NCI-H146 treated with DMSO at 0.1 percent for 48 hours (cell line): ENCODE measurements around the gene NPEPL1.

Experiments used
- DNase-seq: peaks from one replicate; lab custom pipeline; 2025; ENCODE audit not compliant: unreplicated experiment; lab: John Stamatoyannopoulos, UW

NPEPL1 gene

DNA sequence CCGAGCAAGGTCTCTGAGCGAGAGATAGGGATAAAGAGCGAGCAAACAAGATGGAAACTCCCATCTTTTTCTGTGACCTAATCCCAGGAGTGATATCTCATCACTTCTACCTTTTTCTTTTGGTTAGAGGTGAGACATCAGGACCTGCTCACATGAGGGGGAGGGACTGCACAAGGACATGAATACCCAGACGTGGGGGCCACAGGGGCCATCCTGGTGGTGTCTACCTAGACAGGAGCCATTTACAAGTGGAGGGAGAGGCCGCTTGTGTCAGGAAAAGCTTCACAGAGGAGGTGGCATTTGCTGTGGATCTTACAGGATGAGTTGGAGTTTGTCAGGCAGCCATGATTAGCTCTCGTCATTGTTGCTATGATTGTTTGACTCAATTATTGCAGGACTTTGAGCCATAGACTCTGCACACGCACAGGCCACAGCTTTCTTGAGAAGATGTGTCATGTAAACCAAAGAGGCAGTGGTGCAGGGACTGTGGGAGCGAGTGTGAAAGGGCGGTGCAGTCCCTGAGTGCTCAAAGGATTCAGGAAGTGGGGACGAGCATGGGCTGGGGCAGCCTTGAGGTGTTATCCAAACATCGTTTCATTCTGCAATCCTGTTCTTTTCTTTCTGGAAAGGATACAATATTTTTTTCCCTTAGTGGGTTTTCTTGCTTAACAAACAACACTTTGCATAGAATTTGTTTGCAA is 7.7 kb downstream of the NPEPL1 start:
- no peak for DNase-seq

DNA sequence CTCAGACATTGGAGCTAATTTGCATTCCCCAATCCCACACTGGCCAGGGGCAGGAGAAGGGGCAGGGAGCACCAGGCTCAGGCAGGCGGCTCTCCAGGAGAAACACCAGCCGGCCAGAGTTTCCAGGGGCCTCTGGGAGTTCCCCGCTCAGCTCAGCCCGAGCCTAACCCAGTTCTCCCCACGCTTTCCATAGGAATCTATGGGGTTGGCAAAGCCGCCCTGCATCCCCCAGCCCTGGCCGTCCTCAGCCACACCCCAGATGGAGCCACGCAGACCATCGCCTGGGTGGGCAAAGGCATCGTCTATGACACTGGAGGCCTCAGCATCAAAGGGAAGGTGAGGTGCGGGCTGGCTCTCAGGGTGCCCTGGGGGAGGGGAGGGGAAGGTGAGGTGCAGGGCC is 8.2 kb downstream of the NPEPL1 start:
- no peak for DNase-seq

DNA sequence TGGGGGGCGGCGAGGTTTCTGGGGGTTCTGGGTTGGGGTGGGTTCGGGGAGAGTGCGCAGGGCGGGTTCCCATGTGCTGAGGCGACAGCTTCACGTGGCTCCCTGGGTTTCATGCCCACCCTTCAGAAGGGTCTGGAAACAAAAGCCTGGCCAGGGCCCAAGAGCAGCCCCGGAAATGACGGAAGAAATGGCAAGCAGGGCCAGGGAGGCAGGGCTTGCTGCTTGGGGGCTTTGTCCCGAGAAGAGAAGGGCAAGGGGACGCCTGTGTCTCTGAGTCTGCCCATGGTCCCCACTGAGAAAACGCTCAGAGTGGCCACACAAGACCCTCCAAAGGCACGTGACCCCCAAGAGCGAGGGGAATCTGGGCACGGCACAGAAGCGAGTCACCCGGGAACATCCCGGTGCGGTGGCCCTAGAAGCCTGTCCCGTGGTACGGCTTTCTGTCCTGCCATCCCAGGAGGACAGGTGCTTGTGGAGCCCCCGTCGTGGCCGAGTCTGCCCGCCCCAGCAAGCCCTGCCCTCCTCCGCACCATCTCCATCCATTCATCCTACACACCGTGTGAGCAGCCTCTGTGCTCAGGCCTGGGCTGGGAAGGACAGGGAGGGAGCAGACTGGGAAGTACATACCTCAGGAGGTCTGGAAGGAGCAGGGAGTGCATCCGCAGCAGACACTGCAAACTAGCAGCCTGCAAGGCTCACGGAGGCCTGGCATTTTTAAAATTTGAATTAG is 9.0 kb downstream of the NPEPL1 start:
- no peak for DNase-seq

DNA sequence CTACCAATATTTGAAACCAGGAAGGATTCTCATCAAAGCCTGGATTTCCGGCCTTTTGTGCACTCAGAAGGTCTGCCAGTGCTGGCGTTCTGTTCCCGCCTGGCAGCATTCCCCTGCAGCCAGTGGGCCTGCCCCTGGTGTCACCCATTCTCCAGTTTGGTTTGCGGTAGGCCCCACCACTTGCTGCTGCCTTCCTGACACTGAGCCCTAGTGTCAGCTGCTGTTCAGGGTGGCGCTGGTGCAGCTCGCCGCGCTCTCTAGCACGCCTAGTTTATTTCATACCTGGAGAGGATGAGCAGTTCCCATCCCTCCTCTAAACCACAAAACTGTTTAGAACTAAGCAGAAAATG is 9.5 kb downstream of the NPEPL1 start:
- no peak for DNase-seq

DNA sequence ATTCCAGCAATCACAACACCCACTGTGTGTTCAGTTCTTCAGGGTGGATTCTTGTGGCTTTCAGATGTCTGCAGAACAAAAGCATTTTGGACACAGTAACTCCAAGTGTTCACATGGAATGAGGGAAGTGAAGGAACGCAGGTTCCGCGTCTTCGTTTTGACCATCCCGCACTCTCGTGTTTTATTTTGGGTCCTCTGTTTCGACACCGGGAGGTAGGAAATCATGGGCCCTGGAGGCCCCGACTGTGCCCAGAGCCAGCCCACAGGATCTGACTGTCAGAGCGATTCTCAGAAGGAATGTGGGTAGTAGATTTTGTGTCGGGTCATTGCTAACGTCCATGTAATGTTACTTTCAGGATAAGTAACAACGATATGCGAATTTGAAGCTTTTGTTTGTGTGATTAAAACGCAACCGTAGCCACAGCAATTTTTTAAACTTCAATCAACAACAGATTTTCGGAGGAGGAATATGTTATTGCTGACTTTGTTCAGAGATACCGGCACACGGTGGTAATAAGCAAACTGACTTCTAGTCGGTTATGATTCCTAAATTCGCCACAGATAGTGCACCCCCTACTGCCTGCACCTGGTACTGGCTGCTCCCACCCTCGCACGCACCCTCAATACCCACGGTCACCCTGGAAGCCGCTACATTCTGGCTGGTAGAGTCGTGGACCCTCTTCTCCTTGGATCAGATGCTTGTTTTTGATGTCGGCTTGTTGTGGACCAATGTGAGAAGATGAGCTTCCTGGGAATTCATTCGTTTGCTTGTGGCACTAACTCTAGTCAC is 10.5 kb downstream of the NPEPL1 start:
- DNase-seq, result no peak

DNA sequence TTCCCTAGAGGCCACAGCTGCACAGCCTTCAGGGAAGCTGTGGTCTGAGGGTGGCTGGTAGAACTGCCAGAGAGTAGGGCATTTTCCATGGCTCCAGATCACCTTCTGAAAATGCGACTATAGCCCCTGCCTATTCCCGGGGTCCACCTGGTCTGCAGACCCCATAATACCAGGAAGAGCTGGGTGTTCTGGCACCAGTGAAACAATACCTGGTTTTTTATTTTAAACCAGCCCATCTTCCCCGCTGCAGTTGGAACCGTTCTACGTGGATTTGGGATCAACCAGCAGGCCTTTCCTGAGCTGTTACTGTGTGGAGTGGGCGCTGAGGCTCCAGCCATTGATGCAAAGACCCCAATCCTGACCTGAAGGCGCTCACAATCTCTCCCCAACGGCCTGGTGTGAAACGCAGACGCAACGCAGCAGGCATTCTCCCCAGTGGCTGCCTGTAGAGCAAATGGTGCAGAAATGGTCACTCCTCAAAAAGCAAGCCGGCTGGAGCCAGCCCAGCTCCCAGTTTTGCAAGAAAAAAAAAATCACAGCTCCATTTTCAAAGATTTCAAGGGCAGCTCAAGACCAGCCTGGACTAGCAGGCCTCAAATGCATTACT is 11.3 kb downstream of the NPEPL1 start:
- no peak for DNase-seq

DNA sequence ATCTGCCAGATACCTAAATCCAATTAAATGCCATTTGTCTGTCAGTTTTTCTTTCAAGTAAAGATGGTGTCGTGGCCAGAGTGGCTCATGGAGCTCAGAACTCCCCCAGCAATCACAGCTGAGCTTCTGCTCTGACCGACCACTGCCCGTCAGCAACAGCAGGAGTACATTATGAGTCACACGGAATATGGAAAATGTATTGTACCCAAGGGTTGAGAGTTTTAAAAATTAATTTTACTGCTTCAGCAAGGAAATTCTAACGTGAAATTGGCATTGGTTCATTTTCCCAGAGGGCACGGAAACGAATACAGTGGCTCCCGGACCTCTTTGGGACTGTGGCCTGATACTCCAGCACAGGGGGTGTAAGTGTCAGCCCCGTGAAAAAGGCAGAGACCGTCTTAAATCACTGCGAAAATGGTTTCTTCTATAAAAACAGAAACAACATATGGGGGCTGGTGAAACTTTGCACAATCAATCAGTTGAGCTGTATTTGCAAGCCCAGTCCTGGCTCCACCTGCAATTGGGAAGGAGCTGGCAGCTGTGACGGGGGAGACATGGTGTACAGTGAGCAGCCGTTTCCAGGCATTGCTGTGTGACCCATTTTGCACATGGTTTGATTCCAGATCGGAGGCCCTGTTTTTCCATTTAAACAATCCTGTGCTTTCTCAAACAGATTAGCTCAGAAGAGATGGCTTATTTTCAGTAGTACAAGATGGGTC is 12.8 kb downstream of the NPEPL1 start:
- no peak for DNase-seq

DNA sequence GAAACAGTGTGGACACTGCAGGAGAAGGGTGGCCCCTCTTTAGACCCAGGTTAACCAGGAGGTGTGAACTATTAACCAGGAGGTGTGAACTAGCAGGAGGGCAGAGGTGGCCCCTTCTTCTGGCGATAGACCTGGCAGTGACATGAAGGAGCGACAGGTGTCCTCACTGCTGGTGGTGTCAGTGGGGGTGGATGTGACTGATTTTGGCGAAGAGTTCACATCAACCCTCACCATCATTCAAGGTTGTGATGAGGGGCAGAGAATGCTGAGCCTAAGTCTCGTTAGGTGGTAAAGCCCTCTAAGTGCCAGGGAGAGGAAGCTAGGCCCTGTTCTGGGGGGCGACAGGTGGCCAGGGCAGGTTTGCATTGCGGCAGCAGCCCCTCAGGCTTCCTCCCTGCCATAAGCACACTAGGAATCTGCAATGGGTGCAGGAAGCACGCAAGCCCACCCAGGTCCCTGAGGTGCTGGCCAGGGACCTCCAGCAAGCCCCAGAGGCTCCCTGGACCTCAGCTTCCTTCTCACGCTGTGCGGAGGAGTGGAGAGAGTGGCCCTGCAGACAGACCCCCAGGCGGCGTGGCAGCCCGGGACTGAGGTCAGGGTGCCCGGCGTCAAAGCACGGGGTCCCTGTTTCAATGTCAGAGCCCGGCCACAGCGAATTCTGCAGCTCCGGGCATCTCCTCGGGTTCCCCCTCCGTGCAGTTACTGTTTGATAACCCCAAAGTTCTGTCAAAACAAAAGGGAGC is 13.7 kb downstream of the NPEPL1 start:
- DNase-seq, result no peak

DNA sequence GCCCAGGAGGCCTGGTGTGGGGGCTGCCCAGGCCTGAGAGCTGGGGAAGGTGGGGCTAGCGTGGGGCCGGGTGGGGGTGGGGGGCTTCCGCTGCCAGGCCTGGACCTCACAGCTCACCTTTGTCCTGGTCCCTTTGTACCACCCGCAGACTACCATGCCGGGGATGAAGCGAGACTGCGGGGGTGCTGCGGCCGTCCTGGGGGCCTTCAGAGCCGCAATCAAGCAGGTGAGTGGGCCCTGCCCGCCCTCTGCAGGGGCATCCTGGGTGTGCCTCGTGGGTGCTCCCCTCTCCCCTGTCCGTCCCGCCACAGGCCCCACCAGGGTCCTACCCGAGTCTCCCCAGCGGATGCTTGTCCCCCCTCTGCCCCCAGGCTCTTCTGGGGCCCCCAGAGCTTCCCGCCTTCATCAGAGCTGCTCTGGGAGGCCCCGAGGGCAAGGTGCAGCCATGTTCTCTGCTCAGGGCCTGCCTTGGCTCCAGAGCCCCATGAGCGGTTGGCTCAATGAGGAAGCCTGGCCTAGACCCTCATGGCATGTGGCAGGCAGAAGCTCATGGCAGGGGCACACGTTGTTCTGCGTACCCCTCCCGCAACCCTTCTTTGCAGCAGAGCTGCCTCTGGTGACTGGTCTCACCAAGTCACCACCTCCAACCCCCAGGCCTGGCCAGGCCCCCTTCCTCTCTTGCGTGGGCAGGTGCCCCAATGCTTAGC is 14.5 kb downstream of the NPEPL1 start:
- no peak for DNase-seq

DNA sequence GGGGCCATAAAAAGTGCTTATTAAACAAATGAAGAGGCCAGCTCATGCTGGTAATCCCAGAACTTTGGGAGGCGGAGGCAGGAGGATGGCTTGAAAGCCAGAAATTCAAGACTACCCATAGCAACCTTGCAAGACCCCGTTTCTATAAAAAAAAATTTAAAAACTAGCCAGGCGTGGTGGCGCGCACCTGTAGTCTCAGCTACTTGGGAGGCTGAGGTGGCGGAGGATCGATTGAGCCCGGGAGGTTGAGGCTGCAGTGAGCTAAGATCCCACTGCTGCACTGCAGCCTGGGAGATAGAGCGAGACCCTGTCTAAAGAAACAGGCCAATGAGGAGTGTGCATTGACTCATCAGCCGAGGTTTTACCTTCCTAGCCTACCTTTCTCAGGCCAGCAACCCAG is 15.2 kb downstream of the NPEPL1 start:
- DNase-seq, result no peak

DNA sequence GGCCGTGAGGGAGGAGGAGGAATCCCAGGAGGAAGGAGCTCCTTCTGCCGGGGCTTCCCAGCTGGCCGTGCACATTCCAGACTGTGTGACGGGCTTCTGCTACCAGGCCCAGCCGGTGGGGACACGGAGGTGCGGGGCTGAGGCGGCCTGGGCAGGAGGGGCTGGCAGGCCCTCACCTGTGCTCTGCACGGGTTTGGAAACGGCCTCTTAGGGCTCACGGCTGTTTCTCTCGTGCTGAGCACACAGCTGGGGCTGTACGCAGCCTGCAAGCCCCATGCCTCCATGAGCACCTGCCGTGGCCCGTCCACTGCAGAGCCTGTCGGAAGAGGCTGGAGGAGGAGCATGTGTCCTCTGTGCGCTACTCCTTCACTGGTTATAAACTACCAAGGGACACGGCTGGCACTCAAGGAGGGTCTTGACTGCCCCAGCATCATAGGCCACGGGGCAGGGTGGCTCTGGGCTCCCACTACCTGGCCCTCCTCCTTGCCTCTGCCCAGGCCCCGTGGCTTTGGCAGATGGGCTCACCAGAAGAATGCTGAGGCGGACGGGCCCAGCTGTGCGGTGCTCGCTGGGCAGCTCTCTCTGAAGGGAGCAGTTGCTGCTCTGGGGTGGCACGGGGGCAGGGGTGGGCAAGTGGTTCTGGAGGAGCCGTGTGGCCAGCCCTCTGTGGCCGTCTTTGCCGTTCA is 15.8 kb downstream of the NPEPL1 start:
- DNase-seq, result no peak

DNA sequence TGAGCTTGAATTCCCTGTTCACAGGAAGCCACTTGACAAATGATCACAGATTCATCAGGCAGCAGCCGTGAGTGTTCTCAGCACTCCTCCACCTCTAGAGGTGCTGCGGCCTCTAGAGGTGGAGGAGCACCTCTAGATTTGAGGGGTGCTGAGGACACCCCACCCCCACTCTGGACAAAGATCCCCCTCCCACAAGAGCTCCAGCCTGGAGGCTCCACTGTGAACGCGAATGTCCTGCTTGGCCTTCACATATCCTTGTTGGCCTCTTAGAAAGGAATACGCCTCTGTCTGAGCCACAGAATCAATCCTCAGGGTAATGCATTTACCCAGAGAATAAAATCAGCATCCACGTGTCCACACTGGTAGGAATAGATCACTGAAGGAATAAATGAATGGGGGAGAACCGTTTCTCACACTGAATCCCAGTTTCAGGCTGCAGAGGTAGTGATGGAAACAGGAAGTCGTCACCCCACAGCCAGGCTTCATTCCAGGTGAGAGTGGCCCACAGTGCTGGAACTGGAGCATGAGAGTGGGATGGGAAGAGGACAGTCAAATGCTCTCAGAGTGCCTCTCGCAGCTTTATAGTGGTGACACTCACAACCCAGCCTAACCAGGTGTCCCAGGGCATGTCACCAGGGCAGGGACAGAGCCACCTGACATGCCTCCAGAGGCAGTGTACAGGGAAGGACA is 16.6 kb downstream of the NPEPL1 start:
- no peak for DNase-seq

DNA sequence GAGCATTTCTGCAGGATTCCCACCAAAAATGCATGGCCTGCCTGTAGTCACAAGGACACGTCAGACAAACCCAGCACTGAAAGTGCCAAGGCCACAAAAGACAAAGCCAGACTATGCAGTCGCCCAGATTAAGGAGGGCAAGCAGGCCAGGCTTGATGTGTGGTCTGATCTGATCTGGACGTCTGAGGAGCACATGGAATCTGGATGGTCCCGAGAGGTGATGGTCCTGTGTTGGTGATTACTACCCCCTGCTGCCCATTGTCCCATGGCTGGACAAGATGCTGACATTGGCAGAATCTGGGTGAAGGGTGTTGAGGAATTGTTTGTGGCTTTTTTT is 17.1 kb downstream of the NPEPL1 start:
- no peak for DNase-seq

DNA sequence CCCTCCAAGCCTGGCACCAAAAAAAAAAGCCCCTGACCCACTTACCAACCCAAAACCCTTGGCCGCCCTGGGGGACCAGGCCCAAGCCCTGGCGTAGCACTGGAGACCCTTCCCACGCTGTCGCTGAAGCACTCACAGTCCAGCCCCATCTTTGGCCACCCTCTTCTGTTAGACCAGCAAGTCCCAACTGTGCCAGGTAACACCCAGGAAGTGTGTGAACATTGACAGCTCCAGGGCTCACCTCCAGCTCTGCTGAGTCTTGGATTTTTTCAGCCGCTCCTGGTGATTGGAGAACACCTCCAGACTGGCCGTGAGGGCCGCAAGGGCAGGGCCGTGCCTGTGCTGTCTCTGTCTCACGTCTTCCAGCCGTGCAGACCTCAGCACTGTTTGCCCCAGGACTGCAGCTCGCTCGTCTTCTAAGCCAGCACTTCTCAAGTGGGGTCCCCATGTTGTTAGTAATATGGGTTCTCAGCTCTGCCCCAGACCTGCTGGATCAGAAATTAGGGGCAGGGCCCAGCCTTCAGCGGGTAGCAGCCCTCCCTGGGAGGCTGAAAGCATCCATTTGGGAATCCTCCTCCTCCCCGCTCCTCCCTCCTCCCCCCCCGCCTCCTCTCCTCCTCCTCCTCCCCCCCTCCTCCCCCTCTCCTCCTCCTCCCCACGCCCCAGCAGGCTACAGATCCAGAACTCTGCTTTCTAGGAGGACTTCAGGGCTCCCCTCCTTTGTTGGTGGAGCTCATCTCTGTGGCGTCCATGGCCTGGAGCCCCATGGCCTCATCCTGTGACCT is 18.1 kb downstream of the NPEPL1 start:
- DNase-seq, result no peak

DNA sequence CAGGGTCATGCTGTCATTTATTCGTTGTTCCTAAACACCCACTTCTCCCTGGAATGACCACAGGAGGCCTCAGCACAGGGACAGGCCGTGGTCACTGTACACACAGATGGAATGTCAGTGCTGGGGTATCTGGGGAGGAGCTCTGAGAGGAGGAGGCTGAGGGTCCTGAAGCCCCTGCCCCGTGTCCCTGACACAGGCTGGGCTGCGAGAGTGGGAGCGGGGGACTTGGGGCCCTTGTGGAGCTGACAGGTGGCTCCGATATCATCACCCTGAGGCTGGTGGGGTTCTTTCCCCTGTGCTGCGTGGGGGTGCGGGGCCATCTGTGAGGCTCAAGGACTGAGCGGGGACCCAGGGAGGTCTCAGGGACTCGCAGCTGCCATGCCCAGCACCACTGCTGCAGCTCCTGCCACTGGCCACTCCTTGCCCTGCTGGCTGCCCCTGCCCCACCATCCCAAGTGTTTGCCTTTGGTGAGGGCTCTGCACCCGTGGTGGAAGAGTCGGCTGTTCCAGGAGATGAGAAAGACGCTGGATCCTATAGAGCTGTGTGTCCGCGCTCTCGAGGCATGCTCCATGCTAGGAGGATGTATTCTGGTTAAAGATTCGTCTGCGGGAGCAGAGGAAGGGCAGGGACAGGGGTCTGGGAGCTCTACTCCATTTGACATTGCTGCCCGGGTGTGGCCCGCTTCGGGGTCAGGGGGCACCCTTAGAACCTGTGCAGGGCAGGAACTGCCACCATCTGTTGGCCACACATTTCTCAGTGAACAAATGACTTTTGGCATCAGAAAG is 18.9 kb downstream of the NPEPL1 start:
- no peak for DNase-seq

DNA sequence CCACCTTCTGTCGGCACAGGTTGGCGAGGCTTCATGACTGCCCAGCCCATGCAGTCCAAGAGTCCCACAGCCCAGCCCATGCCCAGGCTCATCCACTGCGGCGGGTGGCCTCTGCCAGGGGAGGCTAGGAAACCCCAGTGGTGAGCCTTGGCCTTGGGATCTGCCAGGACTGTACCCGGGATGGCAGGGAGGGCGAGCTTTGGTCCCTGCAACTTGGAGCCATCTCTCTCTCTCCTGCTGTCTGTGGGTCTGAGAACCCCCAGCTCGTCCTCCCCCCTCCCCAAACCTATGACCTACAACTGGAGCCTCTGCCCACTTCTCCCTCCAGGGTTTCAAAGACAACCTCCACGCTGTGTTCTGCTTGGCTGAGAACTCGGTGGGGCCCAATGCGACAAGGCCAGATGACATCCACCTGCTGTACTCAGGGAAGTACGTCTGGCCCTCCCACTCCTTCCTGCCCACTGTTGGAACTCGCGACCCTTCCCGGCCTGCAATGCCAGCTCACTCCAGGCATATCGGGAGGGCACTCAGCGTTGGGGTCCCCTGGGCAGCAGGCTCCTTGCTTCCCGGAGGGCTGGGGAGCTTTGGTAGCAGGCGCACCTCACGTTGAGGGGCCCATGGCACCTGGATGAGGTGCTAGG is 19.7 kb downstream of the NPEPL1 start:
- no peak for DNase-seq
